Stimulated activated CD4-positive, alpha-beta T cell treated with anti-CD3 and anti-CD28 coated beads, Interleukin-4, amount 100 ng/mL, for 48 hours (primary cell): ENCODE results near the gene GFPT2.
"Not testable (repeated sequence)": the region's sequence is repeated elsewhere in the genome, so short reads cannot be mapped to it uniquely, and the experiment has no call there.

Experiments
- DNase-seq, 2 donors: peaks; one replicate each; pipeline ENCODE4 v3.0.0-alpha.2; 2020; ENCODE audit warnings: low read depth in 2 of 2

The GFPT2 gene

GRCh38 chr5:180304431-180305375 is 48.4 kb downstream of the GFPT2 start:
- DNase-seq, result no peak

DNA sequence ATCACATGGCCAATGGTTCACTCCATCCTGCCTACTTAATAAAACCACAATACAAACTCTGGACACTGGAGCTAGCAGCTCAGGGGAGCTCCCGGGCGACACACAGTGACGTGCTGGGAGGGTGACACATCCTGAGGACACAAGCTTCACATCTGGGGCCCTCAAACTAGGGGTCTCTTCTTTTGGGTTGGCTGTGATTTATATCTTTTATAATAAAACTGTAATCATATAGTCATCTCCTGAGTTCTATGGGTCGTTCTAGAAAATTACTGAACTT is 49.2 kb downstream of the GFPT2 start:
- no peak for DNase-seq

DNA sequence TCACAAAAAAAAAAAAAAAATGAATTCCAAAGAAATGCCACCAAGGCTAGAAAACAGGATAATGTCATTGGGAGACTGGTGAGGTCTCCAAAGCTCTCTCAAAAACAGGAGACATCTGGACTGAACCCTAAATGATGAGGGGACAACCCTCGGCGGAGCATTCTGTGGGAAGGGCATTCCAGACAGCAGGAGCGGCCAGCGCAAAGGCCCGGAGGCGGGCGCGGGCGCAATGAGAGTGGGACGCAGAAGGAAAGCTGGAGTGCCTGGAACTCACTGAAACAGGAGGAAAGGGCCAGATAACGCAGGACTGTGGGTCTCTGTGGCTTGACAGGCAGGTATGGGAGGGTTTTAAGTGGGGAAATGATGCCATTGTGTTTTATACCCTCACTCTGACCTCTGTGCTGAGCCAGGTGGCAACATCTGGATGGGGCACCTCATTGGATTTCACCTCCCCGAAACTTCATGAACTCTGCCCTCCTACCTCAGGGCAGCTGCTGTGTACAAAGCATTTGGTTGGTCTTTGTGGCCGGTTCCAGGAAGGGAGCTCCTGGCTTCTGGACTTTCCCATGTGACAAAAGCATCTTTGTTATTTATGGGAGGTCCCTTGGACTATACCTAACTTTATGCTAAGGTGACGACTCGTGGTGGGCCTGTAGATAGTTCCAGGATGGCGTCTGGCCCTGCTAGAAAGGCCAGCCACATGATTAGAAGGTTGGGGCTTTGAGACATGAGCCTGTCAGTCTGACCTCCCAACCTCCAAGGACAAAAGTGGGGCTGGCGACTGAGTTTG is 49.7 kb downstream of the GFPT2 start:
- DNase-seq, result no peak

GRCh38 chr5:180302256-180302655 is 50.9 kb downstream of the GFPT2 start:
- DNase-seq, result no peak

GRCh38 chr5:180301253-180301652 is 51.9 kb downstream of the GFPT2 start:
- DNase-seq, result no peak

DNA sequence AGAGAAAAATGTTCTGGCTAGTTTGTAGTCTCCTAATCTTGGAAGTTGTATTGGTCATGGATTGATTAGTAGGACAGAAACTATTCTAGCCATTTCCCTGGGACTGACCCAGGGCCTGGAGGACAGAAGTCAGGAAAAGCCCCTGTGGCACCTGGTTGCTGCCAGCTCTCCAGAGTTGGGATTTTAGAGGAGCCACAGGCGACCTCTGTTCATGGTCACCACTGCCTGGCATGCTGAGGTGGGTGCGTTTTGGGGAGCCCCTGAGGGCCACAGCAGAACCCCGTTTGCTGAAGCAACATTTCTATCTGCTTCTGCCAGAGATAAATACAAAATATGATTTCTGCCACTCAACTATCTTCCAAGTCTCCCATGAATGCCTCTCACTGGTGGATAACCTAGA is 53.6 kb downstream of the GFPT2 start:
- DNase-seq, result no peak

DNA sequence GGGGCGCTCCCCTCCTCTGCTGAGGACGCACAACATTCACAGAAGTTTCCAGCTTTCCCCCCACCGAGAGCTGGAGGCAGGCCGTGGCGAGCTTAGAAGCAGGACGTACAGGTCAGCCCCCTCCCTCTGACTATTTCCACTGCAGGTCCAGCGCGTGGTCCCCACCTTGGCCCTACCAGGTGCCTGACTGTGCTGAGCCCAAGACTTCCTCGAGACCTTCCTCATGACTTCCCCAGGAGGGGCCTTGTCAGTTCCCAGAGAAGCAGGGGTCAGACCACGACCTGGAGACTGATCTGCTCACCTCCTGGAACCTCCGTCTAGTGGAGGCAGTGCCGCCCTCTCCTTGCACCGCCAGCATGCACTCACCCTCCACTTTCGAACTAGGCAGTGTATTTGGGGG is 54.1 kb downstream of the GFPT2 start:
- DNase-seq, result not testable (repeated sequence)

DNA sequence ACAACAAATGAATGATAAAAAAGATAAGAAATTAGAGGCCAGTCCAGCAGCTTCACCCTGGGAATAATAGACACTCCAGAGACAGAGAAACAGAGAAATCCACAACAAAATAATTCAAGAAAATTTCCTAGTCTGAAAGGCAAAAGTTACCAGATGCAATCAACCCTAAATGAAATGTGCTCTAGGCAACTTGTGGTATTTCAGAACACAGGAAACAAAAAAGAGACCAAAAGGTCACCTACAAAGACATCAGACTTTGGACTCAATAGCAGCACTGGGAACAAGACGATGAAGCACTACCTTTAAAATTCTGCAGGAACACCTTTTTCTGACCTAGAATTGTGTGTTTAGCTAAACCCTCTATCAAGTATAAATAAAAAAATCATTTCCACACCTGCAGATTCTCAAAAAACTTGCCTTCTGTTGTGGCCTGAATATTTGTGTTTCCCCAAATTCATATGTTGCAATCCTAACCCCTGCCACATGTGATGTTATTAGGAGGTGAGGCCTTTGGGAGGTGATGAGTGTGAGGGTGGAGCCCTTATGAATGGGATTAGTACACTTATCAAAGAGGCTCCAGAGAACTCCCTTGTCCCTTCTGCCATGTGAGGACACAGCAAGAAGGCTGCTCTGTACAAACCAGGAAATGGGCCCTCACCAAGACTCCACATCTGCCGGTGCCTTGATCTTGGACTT is 55.4 kb downstream of the GFPT2 start:
- DNase-seq, result no peak

GRCh38 chr5:180296771-180297170 is 56.4 kb downstream of the GFPT2 start:
- no peak for DNase-seq

DNA sequence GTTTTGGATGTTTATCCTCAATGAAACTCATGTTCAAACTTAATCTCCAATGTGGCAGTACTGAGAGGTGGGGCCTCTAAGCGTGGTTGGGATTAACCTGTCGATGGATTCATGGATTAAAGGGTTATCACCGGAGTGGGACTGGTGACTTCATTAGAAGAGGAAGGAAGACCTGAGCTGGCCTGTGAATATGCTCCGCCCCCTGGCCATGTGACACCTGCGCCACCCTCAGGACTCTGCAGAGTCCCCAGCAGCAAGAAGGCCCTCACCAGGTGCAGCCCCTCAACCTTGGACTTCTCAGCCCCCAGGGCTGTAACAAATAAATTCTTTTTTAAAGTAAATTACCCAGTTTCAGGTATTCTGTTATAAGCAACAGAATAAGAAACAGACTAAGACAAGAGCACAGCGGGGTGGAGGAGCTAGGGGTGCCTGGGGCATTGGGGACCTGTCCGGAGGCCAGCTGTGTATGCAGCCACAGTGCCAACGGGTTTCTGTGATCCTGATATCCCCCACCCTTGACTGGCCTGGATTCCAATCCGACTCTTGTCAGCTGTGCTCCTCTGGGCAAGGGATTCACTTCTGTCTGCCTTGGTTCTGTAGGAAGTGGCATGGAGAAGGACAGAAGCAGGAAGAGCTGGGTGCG is 58.1 kb downstream of the GFPT2 start:
- DNase-seq, result no peak

DNA sequence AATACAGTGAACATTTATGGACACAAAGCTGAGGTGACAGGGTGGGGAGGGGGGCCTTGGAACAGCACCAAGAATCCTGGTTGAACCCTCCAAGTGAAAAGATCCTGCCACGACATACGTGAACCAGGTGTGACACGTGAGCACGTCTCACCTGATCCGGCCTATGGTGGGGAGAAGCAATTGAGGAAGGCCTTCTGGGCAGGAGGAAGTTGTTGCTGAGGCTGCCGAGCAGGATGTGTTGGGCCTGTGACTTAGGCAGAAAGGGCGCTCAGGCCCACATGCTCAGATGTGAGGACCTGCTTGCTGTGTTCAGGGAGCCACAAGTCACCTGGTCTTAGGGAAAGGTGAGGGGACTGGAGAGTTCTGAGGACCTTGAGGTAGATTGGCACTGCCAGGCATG is 58.7 kb downstream of the GFPT2 start:
- DNase-seq, result no peak

DNA sequence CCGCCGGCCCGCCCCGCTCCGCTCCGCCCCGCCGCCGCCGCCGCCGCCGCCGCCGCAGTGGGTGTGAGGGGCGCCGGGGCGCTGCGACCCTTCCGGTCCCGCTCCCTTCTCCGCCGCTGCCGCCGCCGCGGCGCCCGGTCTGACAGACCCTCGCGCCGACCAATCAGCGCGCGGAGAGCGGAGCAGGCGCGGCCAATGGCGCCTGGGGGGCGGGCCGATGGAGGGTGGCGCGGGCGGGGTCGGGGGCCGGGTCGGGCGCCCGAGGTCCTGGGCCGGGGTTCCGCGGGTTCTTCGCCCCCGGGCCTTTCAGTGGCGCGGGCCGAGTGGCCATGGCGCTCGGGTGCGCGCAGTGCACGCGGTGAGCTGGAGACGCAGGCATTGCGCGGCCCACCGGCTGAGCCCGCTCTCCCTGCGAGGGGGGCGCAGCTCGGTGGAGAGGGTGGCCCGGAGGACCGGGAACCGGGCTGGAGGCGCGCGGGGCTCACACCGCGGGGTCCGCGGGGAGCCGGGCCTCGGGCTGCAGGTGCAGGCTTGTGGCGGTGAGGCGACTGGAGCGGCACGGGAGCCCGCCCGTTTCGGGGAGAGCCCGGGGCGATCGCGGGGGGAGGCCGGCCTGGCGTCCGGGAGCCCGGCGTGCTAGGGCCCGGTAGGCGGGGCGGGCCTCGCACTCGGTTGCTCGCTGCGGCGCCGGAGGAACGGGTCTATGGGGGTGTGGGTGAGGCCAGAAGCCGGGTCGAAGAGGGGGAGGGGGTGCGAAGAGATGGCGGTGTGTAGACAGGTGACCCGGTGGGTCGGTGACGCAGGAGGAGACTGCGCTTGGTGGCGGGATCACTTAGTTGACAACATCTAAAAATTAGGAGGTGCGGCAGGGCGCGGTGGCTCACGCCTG is 60.9 kb downstream of the GFPT2 start, which contains the start of gene MAPK9:
Gene MAPK9, minus strand, starts transcription at position 141 of the 889 bp plus-strand sequence. CDS start 11,522 bp downstream, outside the sequence.
- DNase-seq, result peak; percentile 77 to 78

DNA sequence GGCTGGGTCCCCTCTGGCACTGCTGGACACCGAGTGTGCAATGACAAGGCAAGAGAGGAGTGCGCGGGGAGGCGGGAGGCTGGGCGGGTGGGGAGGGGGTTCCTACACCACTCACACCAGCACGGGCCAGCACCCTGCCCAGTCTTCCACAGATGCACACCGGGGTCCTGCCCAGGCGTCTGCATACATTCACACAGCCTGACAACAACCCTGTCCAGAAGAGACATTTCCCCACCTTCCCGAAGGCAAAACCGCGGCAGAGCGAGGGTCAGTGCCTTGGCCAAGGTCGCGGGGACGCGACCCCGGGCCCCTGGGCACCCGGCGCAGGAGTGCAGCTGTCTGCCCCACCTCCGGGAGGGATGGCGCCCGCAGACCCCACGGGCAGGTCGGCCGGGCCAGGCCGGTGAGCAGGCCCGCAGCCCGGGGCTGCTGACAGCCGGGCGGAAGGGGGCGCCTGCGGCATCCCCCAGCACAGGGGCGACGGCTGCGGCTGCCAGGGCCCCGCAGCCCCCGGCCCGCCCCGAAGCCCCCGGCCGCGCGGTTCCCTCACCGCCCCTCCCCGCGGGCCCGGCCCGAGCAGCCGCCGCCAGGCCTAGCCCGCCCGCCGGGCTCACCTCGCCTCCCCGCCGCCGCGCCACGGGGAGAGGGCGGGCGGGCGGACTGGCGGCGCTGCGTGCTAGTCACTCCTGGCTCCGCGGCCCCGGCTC is 61.7 kb downstream of the GFPT2 start:
- peak in 1 of 2 donors; percentile 18 for DNase-seq

- no peak for DNase-seq
Observed at GRCh38 chr5:180290568-180291233, 62.4 kb downstream of the GFPT2 start.

GRCh38 chr5:180289966-180290365 is 63.2 kb downstream of the GFPT2 start:
- no peak for DNase-seq

DNA sequence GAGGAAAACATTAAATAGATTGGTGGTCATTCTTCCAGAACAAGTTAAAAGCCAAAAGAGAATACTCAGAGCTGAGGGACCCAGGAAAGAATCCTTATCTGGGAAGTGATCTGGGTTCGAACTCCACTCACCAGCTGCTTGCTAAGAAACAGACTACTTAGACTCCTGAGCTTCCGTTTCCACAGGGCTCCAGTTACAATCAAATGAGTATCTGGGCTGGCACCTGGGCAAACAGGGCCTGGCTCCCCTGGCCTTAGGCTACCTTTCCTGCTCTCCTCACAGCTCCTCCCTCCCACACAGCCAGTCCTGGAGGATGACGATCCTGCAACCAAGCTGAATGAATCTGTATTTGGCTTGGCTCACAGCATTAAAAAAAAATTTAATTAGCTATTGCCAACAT is 63.7 kb downstream of the GFPT2 start:
- DNase-seq, result no peak

DNA sequence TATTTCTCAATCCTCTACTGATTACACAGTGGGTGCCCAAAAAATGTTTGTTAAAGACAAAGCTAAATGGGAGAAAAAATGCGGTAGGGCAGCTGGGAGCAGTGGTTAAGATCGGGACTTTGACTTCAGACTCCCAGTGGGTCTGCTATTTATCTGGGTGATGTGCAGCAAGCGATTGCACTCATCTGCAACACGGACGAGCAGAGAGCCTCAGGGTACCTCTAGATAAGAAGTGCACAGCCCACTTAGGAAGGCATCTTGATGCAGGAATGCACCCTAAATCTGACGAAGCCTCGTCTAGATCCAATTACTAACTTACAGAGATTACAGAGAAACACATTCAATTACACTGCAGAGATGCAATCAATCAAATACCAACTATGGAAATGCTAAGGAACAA is 65.3 kb downstream of the GFPT2 start:
- DNase-seq, result no peak

- DNase-seq, result no peak
Observed at GRCh38 chr5:180287404-180287803, 65.7 kb downstream of the GFPT2 start.

- no peak for DNase-seq
Observed at GRCh38 chr5:180284149-180284548, 69.0 kb downstream of the GFPT2 start.
